Type B pancreatic cell (in vitro differentiated cells): ENCODE measurements around the gene NSUN2. TPM values are rescaled to one million over a fixed set of nuclear protein-coding genes. Genes with fewer than 3 reads are reported as not detected.

ENCODE experiments used
- DNase-seq: peaks from one replicate; pipeline ENCODE4 v3.0.0; 2021; ENCODE audit warnings: mixed read lengths; ENCODE audit not compliant: unreplicated experiment; ENCODE audit errors: extremely low spot score
- H3K27ac Mint-ChIP-seq: 2 replicates; pipeline ENCODE4 v1.8.0; 2021; ENCODE audit warnings: mild to moderate bottlenecking, mixed read lengths
- H3K27me3 Mint-ChIP-seq: 2 replicates; pipeline ENCODE4 v1.8.0; 2021; ENCODE audit warnings: mixed read lengths
- H3K36me3 Mint-ChIP-seq: 2 replicates; pipeline ENCODE4 v1.8.0; 2021; ENCODE audit warnings: mixed read lengths
- H3K4me1 Mint-ChIP-seq: one replicate; pipeline ENCODE4 v1.8.0; 2021; ENCODE audit warnings: mixed read lengths; ENCODE audit not compliant: unreplicated experiment
- H3K4me3 Mint-ChIP-seq: 2 replicates; pipeline ENCODE4 v1.8.0; 2021; ENCODE audit warnings: mild to moderate bottlenecking, mixed read lengths
- H3K9me3 Mint-ChIP-seq: 2 replicates; pipeline ENCODE4 v1.8.0; 2021; ENCODE audit warnings: mixed read lengths
- CTCF ChIP-seq: fragments of 200-600 bp; sonication (generic); conservative IDR thresholded peaks from 2 replicates; pipeline ENCODE4 v1.5.0; 2021; ENCODE audit warnings: antibody characterized with exemption, mild to moderate bottlenecking
- total RNA-seq: library from RNA; stranded (reverse); gene quantifications from 2 replicates; pipeline ENCODE4 v1.2.1, GENCODE V29; 2021; ENCODE audit warnings: low replicate concordance

Gene NSUN2
- total RNA-seq, 1 donor from 2014 or later: 59.8 TPM

- Mint-ChIP-seq H3K4me3 (no peak overlapping the region), H3K27ac (no peak overlapping the region), H3K9me3 (no peaks in the 10 kb centered on the region), H3K4me1 (no peaks in the 10 kb centered on the region), H3K36me3 (peaks cover 40% of the 10 kb centered on the region), H3K27me3 (no peaks in the 10 kb centered on the region)
- no peak for TF ChIP-seq CTCF
- DNase-seq: no peak
Measured at GRCh38 chr5:6623941-6624340, 8.9 kb downstream of the NSUN2 start.

DNA sequence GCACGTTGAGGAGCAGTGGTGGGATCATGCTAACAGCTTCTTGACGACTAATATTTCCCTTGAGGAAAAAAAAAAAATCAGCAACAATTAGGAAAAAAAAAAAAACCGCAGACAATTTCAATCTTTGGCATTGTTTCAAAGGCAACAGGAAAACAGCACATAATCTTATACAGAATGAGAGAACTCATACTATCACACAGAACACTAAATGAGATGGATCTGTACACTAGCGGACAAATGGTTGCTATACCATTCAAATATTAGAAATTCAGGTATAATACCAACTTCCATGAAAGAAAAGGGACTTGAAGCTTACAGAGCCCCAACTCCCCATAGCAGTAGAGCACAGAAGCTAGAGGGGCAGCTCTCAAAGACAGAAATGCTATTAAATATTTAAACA lies 9.6 kb downstream of the NSUN2 start:
- Mint-ChIP-seq H3K27ac (no peak overlapping the region), H3K36me3 (peaks cover 40% of the 10 kb centered on the region), H3K27me3 (no peaks in the 10 kb centered on the region), H3K4me1 (no peaks in the 10 kb centered on the region), H3K4me3 (no peak overlapping the region), H3K9me3 (no peaks in the 10 kb centered on the region)
- no peak for TF ChIP-seq CTCF
- DNase-seq: no peak

GRCh38 chr5:6616632-6617031 lies 16.2 kb downstream of the NSUN2 start:
- Mint-ChIP-seq H3K27ac (no peak overlapping the region), H3K4me3 (no peak overlapping the region), H3K4me1 (no peaks in the 10 kb centered on the region), H3K9me3 (no peaks in the 10 kb centered on the region), H3K36me3 (peaks cover 29% of the 10 kb centered on the region), H3K27me3 (no peaks in the 10 kb centered on the region)
- TF ChIP-seq CTCF: no peak
- no peak for DNase-seq

- no peaks in the 10 kb centered on the region for H3K9me3 Mint-ChIP-seq
- H3K4me1 Mint-ChIP-seq: no peaks in the 10 kb centered on the region
- no peak overlapping the region for H3K4me3 Mint-ChIP-seq
- H3K27ac Mint-ChIP-seq: no peak overlapping the region
- TF ChIP-seq CTCF: no peak
- H3K27me3 Mint-ChIP-seq: no peaks in the 10 kb centered on the region
- no peak for DNase-seq
- H3K36me3 Mint-ChIP-seq: peaks cover 24% of the 10 kb centered on the region
Measured at GRCh38 chr5:6615034-6615815, 17.6 kb downstream of the NSUN2 start.

- DNase-seq: no peak
- H3K27ac Mint-ChIP-seq: no peak overlapping the region
- H3K36me3 Mint-ChIP-seq: peaks cover 23% of the 10 kb centered on the region
- H3K27me3 Mint-ChIP-seq: no peaks in the 10 kb centered on the region
- H3K4me1 Mint-ChIP-seq: no peaks in the 10 kb centered on the region
- no peak overlapping the region for H3K4me3 Mint-ChIP-seq
- TF ChIP-seq CTCF: no peak
- H3K9me3 Mint-ChIP-seq: no peaks in the 10 kb centered on the region
Measured at GRCh38 chr5:6611334-6612256, 21.2 kb downstream of the NSUN2 start.
